Measurements from ENCODE around the gene KCNMA1.
A peak's percentile ranks its signal among the peaks of the same experiment; 100 is the strongest.

Gene KCNMA1

GRCh38 chr10:77380723-77381122 lies 256.9 kb downstream of the KCNMA1 start:
- no peak for DNase-seq (ENCODE audit: low read depth, low spot score)
- H3K4me3 ChIP-seq (ENCODE audit: low read length): no peak overlapping the region

DNA sequence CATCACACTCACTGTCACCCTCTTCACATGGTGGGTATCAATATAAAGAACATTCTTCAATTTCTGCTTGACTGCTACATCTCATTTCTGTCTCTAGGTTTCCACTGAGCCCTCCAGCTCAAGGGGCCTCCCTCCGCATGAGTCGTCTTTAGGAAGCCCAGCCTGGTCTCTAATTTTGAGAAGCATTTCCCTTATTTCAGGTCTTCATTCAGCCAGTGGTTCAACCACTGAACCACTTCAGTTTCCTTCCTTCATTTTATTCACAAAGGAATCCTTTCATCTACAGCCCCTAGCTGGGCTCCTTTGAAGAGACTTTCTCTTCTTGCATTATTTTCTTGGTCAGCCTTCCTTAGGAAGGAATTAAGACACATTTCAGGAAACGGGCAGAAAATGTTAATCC lies 257.4 kb downstream of the KCNMA1 start:
- H3K4me3 ChIP-seq (ENCODE audit: low read length): no peak overlapping the region
- DNase-seq (ENCODE audit: low read depth, low spot score): peak; percentile 5

DNA sequence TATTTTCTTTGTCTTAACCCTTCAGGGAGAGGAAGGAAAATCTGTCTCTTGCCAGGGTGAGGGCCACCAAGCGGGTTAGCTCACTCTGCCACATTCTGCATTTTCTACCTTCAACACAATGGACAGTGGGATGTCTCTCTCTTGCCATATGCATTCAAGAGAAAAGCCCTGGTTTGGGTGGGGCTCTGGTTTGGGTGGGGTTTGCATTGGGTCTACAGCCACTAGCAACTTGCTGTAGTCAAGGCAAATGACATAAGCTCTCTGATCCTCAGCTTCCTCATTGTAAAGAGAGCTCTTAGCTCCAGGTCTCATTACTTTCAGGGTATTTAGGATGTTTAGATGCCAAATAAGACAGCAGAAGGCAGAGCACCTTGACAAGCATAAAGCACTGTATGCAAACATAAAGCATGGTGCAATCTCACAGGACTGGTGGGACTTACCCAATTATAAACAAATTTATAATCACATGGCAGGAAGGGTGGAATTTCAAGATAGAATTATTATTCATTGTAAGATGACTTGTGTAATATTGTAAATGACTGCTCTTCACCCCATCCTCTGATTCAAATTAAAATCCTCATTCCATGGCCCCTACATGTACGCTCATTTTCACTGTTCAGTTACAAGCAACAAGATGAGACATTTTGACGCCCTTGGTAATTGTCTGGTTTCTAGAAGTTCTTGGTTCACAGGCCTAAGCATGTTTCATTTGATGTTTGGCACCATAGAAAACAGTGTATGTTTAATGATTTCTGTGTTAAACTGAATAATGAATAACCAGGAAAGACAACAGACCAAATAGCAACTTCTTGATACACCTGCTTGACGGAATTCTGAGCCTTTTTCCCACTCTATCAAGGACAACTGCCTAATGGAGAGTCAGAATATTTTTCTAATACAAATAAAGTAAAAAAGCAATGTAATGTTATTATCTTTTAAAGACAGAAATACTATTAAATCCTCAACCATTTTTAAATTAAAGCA lies 258.9 kb downstream of the KCNMA1 start:
- H3K4me3 ChIP-seq (ENCODE audit: low read length): no peak overlapping the region
- no peak for DNase-seq (ENCODE audit: low read depth, low spot score)

GRCh38 chr10:77377678-77378352 lies 259.8 kb downstream of the KCNMA1 start:
- no peak overlapping the region for H3K4me3 ChIP-seq (ENCODE audit: low read length)
- DNase-seq (ENCODE audit: low read depth, low spot score): no peak

DNA sequence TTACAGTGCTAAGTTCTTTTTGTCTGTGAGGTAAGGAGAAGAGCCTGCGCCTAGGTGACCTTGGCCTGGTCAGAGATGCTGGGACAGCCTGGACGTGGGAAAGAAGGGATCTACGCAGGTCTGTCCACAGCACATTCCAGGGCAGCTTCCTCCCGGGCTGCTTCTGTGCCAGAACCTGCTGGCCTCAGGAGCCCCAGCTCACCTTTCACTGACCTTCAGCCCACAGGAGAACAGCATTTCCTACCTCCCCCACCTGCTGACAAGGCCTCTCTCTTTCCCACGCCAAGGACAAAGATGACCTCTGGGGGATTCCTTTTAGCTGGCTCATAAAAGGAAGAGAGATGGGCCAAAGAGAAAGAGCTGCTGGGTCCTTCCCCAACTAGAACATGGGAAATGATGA lies 260.6 kb downstream of the KCNMA1 start:
- H3K4me3 ChIP-seq (ENCODE audit: low read length): no peak overlapping the region
- DNase-seq (ENCODE audit: low read depth, low spot score): no peak

DNA sequence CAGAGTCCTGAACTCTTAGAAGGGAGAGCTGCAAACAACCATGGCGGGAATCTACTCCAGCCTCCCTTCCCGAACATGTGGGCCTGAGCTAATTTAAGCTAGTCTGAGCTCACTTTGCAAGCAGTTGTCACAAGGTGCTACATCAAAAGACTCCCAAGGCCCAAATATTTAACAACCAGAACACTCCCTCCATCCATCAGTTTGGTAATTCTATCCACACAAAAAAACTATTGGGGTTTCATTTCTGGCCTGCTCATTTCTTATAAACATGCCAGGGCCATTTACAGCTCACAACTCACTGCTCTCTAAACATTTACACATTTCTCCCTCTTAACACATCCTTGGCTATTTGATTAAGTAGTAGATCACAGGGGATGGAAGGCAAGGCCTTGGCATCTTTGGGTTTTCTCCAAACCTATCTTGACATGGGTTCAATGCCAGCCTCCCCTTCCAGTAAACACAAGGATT lies 263.4 kb downstream of the KCNMA1 start:
- no peak overlapping the region for H3K4me3 ChIP-seq (ENCODE audit: low read length)

DNA sequence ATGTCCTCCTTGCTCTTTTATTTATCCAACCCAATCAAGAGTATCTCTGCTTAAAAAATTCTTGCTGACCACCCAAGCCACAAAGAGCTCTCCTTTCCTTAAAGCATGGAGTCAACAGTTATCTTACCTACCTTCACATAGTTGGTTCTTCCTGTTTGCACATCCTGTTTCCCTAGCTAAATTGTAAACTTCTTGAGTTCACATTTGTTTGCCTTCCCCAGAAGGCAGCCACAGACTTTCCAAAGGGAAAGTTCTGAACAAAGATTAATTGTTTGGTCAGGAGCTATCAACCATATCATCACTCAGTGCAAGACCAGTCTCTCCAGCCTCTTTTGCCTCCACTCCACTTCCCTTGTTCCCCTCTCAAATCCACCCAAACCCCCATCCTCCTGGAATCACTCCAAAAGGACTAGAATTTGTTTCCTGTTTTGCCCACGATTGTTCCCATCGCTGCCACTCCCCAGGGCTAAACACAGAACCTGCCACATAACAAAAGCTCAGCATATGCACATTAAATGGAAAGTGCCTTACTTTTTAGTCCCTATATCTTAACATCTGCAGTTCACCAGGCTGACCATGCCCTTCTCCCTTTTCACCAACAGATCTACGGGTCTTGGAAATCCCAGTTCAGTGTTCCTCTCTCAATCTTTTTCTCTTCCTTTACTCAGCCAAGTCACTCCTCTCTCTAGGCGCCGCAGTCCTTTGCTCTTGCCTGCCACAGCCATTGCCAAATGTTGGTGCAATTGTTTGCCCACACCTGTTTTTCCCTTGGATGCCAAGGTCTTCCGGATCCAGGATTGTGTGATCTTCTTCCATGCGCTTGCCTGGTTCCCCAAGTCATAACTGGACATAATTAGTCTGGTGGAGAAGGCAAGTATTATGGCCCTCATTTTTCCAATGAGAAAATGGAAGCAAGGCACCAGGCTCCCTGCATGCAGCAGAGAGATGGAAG lies 265.5 kb downstream of the KCNMA1 start:
- no peak overlapping the region for H3K4me3 ChIP-seq (ENCODE audit: low read length)
- no peak for DNase-seq (ENCODE audit: low read depth, low spot score)

More for the DNA sequence above, 263.4 kb downstream of the KCNMA1 start:
- DNase-seq (ENCODE audit: low read depth, low spot score): no peak

- H3K4me3 ChIP-seq (ENCODE audit: low read length): no peak overlapping the region
- no peak for DNase-seq (ENCODE audit: low read depth, low spot score)
These were observed 266.2 kb downstream of the KCNMA1 start for GRCh38 chr10:77371421-77371820.

DNA sequence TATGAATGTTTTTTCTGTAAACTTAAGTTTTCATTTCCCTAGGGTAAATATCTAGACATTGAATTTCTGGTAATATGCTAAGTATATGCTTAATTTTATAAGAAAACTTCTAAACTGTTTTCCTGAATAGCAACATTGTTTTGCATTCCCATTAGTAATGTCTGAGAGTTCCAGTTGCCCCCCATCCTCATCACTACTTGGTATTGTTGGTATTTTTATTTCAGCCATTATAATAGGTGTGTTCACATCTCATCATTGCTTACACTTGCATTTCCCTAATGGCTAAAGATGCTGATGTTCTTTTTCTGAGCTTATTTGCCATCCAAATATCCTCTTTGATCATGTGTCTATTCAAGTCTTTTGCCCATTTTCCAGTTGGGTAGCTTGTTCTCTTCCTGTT lies 269.6 kb downstream of the KCNMA1 start:
- H3K4me3 ChIP-seq (ENCODE audit: low read length): no peak overlapping the region
- no peak for DNase-seq (ENCODE audit: low read depth, low spot score)

DNA sequence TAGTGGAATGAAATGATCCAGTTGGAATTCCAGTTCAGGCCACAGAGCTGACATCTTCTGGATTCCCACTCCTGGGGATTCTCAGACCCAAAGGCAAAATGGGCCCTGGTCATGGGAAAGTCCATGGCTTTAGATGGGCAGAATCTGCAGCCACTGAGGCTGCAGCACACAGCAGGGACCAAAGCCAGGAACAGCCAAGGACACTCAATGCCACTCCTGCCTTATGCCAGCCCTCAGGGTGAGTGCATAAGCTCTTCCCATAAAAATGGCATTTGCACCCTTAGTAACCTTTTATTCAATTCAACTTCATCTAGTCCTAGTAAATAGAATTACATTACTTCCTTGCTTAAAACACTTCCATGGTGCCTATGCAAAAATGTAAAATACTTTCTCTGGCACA lies 274.4 kb downstream of the KCNMA1 start:
- H3K4me3 ChIP-seq (ENCODE audit: low read length): no peak overlapping the region
- no peak for DNase-seq (ENCODE audit: low read depth, low spot score)

GRCh38 chr10:77361831-77362230 lies 275.8 kb downstream of the KCNMA1 start:
- H3K4me3 ChIP-seq (ENCODE audit: low read length): no peak overlapping the region
- DNase-seq (ENCODE audit: low read depth, low spot score): no peak

GRCh38 chr10:77361426-77361825 lies 276.2 kb downstream of the KCNMA1 start:
- H3K4me3 ChIP-seq (ENCODE audit: low read length): no peak overlapping the region
- no peak for DNase-seq (ENCODE audit: low read depth, low spot score)

GRCh38 chr10:77360835-77361234 lies 276.8 kb downstream of the KCNMA1 start:
- no peak overlapping the region for H3K4me3 ChIP-seq (ENCODE audit: low read length)
- no peak for DNase-seq (ENCODE audit: low read depth, low spot score)

GRCh38 chr10:77359950-77360520 lies 277.6 kb downstream of the KCNMA1 start:
- no peak for DNase-seq (ENCODE audit: low read depth, low spot score)
- H3K4me3 ChIP-seq (ENCODE audit: low read length): no peak overlapping the region

DNA sequence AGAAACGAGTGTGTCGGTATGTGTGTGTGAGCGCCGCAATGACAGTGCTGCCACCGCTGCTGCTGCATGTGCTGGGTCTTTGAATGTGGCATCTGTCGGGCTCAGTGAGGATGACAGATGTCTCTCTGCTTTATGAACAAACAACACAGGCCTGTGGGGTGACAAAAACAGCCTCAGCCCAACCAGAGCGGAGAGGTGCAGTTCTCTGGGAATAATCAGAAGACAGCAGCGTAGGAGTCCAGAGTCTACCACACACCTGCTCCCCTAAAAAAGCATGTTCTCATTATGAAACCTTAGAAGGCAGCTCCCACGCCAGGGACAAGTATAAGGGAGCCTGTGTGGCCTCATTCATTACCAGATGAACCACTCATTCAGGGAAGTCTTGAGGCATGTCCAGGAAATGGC lies 278.3 kb downstream of the KCNMA1 start:
- no peak for DNase-seq (ENCODE audit: low read depth, low spot score)
- no peak overlapping the region for H3K4me3 ChIP-seq (ENCODE audit: low read length)

- no peak for DNase-seq (ENCODE audit: low read depth, low spot score)
- no peak overlapping the region for H3K4me3 ChIP-seq (ENCODE audit: low read length)
These were observed 279.0 kb downstream of the KCNMA1 start for GRCh38 chr10:77358656-77359055.

GRCh38 chr10:77357611-77358310 lies 279.8 kb downstream of the KCNMA1 start:
- no peak for DNase-seq (ENCODE audit: low read depth, low spot score)
- no peak overlapping the region for H3K4me3 ChIP-seq (ENCODE audit: low read length)

- DNase-seq (ENCODE audit: low read depth, low spot score): no peak
- H3K4me3 ChIP-seq (ENCODE audit: low read length): no peak overlapping the region
These were observed 280.4 kb downstream of the KCNMA1 start for GRCh38 chr10:77357185-77357584.

All from Jurkat, Clone E6-1 (cell line).